ENCODE data around the gene RABGAP1L. TPM values are rescaled to one million over a fixed set of nuclear protein-coding genes. Genes with fewer than 3 reads are reported as not detected.

Gene RABGAP1L
- total and polyA plus RNA-seq, 2 of the 4 experiments (the other 2 are of a cell fraction): 7.9 to 26.7 TPM

- Histone ChIP-seq H2BK20ac (ENCODE audit: low read depth, low read length) (no peak overlapping the region), H2BK15ac (ENCODE audit: low read depth, low read length) (no peak overlapping the region), H3K27me3 (ENCODE audit: control insufficient read depth, insufficient read depth, low read length) (no peaks in the 10 kb centered on the region), H3K9me1 (ENCODE audit: insufficient read depth, low read length) (no peaks in the 10 kb centered on the region), H3K27ac (ENCODE audit: insufficient read depth, low read length) (no peak overlapping the region), H4K20me1 (ENCODE audit: insufficient read depth, low read length) (no peaks in the 10 kb centered on the region), H3K18ac (ENCODE audit: low read depth, low read length) (no peak overlapping the region), H2AK5ac (ENCODE audit: low read depth, low read length) (no peak overlapping the region), H3K9ac (ENCODE audit: low read depth, low read length) (no peak overlapping the region), H3K9me3 (ENCODE audit: control insufficient read depth, insufficient read depth, low read length) (no peaks in the 10 kb centered on the region), H4K8ac (ENCODE audit: low read depth in 2 of 2, low read length in 2 of 2) (no peak overlapping the region), H3K79me1 (ENCODE audit: low read depth in 1 of 2, low read length in 2 of 2) (no peaks in the 10 kb centered on the region), H3K23ac (ENCODE audit: low read depth, low read length) (no peak overlapping the region), H2BK120ac (ENCODE audit: low read depth, low read length) (no peak overlapping the region), H3K36me3 (ENCODE audit: control insufficient read depth, insufficient read depth, low read length) (no peaks in the 10 kb centered on the region), H3K4me1 (ENCODE audit: control insufficient read depth, insufficient read depth, low read length) (no peaks in the 10 kb centered on the region), H3K14ac (replicated peaks; ENCODE audit: low read depth, low read length) (no peak overlapping the region), H2AK9ac (replicated peaks; ENCODE audit: low read depth, low read length, poor library complexity) (no peak overlapping the region), H3K4me3 (ENCODE audit: insufficient read depth, low read depth, low read length) (no peak overlapping the region), H2BK5ac (ENCODE audit: low read depth, low read length, poor library complexity, severe bottlenecking) (no peak overlapping the region), H4K91ac (ENCODE audit: insufficient read depth, low read depth, low read length) (no peak overlapping the region), H3K4ac (ENCODE audit: low read depth, low read length) (no peak overlapping the region), H4K5ac (ENCODE audit: low read depth, low read length) (no peak overlapping the region), H3K4me2 (ENCODE audit: low read depth, low read length) (no peak overlapping the region), H3K56ac (ENCODE audit: extremely low read depth, insufficient read depth, low read length) (no peak overlapping the region), H2AFZ (replicated peaks; ENCODE audit: low read length, poor library complexity) (no peak overlapping the region)
- no peak for DNase-seq
- in situ Hi-C loops (cut with MboI; ENCODE audit: low sequenced_read_pairs): no loop called here
- ATAC-seq (ENCODE audit: low read depth): no peak
- BruUV-seq (replicated peaks): no TSS peak
- intact Hi-C loops (cut with micrococcal nuclease): no loop called here
- POLR2A ChIA-PET (ENCODE audit: unreplicated experiment): no interaction called here
- TF ChIP-seq RAD21 (IDR thresholded peaks at IDR 0.05; ENCODE audit: low read length) (no peak), RCOR1 (IDR thresholded peaks at IDR 0.05; ENCODE audit: insufficient replicate concordance, low read length) (no peak), FOS (IDR thresholded peaks at IDR 0.05; ENCODE audit: low read depth, low read length) (no peak), CHD1 (IDR thresholded peaks at IDR 0.05; ENCODE audit: low read depth, low read length) (no peak), NFE2L2 (IDR thresholded peaks at IDR 0.05; ENCODE audit: low read depth, low read length) (no peak), ELK1 (IDR thresholded peaks at IDR 0.05; ENCODE audit: borderline replicate concordance, low read depth, low read length) (no peak), BHLHE40 (IDR thresholded peaks at IDR 0.05; ENCODE audit: low read depth, low read length) (no peak), CEBPB (IDR thresholded peaks at IDR 0.05; ENCODE audit: low read depth, low read length) (no peak)
- dilution Hi-C loops (cut with HindIII; ENCODE audit: low sequenced_read_pairs, unreplicated experiment): loop anchor here (25.0 kb wide), 1 partner anchor 438 kb away; no protein-coding TSS in a partner anchor
- CTCF ChIA-PET: interaction anchor here (0.6 to 0.9 kb wide), 2 partner anchors 96 to 438 kb away, joined by 3 read pairs; no protein-coding TSS in a partner anchor
- WGBS, 2 experiments (ENCODE audit: extremely low coverage in 2 of 2, insufficient read length in 1 of 2): no CpG with 5 or more reads among the region's 3 CpGs
Observed at GRCh38 chr1:174700775-174701174, 541.5 kb downstream of the RABGAP1L start.
